ENCODE data around the gene NMT1.

The NMT1 gene

DNA sequence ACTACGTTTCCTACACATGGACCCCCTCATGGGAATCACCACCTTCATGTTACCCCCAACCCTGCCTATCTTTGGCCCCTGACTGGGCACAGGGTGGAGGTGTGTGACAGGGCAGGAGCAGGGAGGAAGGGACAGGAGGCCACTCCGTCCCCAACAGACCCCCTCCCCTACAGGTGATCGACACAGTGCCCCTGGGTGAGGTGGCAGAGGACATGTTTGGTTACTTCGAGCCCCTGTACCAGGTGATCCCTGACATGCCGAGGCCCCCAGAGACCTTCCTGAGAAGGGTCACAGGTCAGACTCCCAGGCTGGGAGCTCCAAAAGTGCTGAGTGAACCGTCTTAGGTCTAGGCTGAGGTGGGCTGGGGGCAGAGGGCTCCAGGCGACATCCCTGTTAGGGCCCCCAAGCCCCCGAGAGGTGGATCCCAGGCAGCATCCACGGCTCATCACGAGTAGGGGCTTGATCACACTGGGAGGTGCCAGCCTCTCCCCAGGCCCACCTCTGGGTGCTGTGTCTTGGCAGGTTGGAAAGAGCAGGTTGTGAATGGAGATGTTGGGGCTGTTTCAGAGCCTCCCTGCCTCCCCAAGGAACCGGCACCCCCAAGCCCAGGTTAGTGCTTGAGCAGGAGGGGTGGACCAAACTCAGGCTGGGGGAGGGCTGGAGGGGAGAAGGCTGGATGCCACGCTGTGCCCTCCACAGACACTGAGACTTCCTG, 75.9 kb downstream of the NMT1 start:
- TF ChIP-seq, protein P1, sequence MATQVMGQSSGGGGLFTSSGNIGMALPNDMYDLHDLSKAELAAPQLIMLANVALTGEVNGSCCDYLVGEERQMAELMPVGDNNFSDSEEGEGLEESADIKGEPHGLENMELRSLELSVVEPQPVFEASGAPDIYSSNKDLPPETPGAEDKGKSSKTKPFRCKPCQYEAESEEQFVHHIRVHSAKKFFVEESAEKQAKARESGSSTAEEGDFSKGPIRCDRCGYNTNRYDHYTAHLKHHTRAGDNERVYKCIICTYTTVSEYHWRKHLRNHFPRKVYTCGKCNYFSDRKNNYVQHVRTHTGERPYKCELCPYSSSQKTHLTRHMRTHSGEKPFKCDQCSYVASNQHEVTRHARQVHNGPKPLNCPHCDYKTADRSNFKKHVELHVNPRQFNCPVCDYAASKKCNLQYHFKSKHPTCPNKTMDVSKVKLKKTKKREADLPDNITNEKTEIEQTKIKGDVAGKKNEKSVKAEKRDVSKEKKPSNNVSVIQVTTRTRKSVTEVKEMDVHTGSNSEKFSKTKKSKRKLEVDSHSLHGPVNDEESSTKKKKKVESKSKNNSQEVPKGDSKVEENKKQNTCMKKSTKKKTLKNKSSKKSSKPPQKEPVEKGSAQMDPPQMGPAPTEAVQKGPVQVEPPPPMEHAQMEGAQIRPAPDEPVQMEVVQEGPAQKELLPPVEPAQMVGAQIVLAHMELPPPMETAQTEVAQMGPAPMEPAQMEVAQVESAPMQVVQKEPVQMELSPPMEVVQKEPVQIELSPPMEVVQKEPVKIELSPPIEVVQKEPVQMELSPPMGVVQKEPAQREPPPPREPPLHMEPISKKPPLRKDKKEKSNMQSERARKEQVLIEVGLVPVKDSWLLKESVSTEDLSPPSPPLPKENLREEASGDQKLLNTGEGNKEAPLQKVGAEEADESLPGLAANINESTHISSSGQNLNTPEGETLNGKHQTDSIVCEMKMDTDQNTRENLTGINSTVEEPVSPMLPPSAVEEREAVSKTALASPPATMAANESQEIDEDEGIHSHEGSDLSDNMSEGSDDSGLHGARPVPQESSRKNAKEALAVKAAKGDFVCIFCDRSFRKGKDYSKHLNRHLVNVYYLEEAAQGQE (IDR thresholded peaks at IDR 0.05; ENCODE audit: low read depth), result no peak
- TF ChIP-seq TCF12 (IDR thresholded peaks at IDR 0.05; ENCODE audit: low read depth) (no peak), TAF1 (IDR thresholded peaks at IDR 0.05; ENCODE audit: low read depth) (no peak)

DNA sequence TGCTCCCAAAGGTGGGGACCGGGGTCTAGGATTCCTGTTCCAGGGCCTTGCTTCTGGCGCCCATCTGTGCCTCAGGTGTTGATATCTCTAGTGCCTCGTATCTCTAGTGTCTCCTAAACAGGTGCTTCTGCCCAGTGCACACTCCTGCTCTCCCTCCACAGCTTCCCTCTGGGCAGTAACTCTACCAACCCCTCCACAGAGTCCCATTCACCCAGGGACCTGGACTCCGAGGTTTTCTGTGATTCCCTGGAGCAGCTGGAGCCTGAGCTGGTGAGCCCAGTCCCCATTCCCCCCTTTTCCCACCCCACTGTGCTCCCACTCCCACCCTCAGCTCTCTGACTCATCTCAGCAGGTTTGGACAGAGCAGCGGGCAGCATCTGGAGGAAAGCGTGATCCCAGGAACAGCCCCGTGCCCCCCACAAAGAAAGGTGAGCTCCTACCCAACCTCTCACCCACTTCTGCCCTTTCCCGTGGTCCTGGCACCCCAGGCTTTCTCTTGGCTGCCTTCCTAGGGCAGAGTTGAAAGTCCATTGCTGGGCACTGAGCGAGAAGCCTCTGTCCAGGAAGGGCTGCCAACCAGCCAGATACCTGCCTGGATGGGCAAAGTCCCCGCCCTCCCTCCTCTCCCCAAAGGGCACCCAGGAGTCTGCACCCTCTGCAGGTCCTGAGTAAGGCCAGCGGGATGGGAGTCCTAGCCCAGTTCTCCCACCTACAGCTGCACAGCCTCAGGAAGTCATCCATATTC, 76.6 kb downstream of the NMT1 start:
- TF ChIP-seq NFIC (IDR thresholded peaks at IDR 0.05), result no peak
- TF ChIP-seq, protein P2, sequence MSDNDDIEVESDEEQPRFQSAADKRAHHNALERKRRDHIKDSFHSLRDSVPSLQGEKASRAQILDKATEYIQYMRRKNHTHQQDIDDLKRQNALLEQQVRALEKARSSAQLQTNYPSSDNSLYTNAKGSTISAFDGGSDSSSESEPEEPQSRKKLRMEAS (IDR thresholded peaks at IDR 0.05), result no peak
- TF ChIP-seq RAD21 (IDR thresholded peaks at IDR 0.05; ENCODE audit: low read depth), result no peak
- TF ChIP-seq EGR1 (IDR thresholded peaks at IDR 0.05), result no peak
- no peak for TF ChIP-seq TAF1 (IDR thresholded peaks at IDR 0.05; ENCODE audit: low read depth)
- TF ChIP-seq CREB1 (IDR thresholded peaks at IDR 0.05; ENCODE audit: low read depth), result no peak

GRCh38 chr17:45138911-45139532, 77.9 kb downstream of the NMT1 start:
- no peak for TF ChIP-seq TEAD4 (IDR thresholded peaks at IDR 0.05)
- TF ChIP-seq TCF12 (IDR thresholded peaks at IDR 0.05; ENCODE audit: low read depth), result no peak

DNA sequence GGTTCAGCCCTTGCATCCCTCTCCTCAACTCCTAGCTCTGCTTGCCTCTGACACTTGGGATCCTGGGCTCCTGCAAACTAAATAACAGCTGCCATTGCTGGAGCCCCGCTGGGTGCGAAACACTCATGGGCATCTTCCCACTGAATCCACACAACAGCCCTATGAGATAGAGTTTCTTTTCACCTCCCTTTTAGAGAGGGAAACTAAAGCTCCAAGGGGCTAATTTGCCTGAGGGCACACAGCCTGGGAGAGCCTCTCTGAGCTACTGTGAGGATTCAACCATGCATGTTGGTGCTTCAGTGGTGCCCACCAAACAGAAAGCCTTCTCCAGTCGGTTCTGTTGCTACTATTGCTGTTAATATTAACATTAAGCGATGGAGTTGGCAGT, 78.4 kb downstream of the NMT1 start:
- TF ChIP-seq FOXM1 (IDR thresholded peaks at IDR 0.05; ENCODE audit: borderline replicate concordance, low read depth), result no peak
- no peak for TF ChIP-seq NFIC (IDR thresholded peaks at IDR 0.05)
- TF ChIP-seq TEAD4 (IDR thresholded peaks at IDR 0.05), result no peak
- no peak for TF ChIP-seq EGR1 (IDR thresholded peaks at IDR 0.05)
- no peak for TF ChIP-seq RAD21 (IDR thresholded peaks at IDR 0.05; ENCODE audit: low read depth)
- no peak for TF ChIP-seq TAF1 (IDR thresholded peaks at IDR 0.05; ENCODE audit: low read depth)
- no peak for TF ChIP-seq ZBTB7A (IDR thresholded peaks at IDR 0.05; ENCODE audit: low read depth)
- TF ChIP-seq, protein P2 (IDR thresholded peaks at IDR 0.05), result no peak
- no peak for TF ChIP-seq TCF12 (IDR thresholded peaks at IDR 0.05; ENCODE audit: low read depth)
- TF ChIP-seq EP300 (IDR thresholded peaks at IDR 0.05; ENCODE audit: borderline replicate concordance), result no peak
- TF ChIP-seq, protein P1 (IDR thresholded peaks at IDR 0.05; ENCODE audit: low read depth), result no peak
- TF ChIP-seq CREB1 (IDR thresholded peaks at IDR 0.05; ENCODE audit: low read depth), result no peak

DNA sequence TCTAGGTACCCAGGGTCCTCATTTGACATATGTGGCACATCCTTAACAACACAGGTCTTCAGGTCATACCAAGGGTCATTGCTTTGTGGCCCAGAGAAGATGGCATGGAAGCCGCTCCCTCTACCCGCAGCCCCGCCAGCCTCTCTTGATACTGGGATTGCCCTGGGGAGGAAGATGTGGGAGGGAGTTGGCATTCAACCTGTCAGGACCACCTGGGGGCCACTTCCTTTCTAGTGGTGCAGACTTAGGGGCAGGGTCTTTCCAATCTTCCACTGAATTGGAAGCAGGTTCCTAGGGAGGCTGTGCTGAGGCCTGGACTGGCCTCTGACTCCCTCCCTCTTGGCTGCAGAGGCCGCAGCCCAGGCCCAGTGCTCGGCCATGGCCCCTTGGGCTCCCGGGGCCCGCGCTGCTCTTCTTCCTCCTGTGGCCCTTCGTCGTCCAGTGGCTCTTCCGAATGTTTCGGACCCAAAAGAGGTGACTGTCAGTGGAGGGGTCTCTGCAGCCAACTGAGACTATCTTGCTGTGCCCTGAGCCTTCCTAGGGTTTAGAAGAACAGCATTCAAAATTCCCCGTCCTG, 82.1 kb downstream of the NMT1 start:
- TF ChIP-seq TAF1 (IDR thresholded peaks at IDR 0.05; ENCODE audit: low read depth) (no peak), NFIC (IDR thresholded peaks at IDR 0.05) (no peak), RAD21 (IDR thresholded peaks at IDR 0.05; ENCODE audit: low read depth) (no peak), EGR1 (IDR thresholded peaks at IDR 0.05) (no peak), ZBTB7A (IDR thresholded peaks at IDR 0.05; ENCODE audit: low read depth) (no peak), CEBPB (IDR thresholded peaks at IDR 0.05) (no peak), YY1 (IDR thresholded peaks at IDR 0.05; ENCODE audit: low read depth) (no peak), TEAD4 (IDR thresholded peaks at IDR 0.05) (no peak)
- TF ChIP-seq, protein P3, sequence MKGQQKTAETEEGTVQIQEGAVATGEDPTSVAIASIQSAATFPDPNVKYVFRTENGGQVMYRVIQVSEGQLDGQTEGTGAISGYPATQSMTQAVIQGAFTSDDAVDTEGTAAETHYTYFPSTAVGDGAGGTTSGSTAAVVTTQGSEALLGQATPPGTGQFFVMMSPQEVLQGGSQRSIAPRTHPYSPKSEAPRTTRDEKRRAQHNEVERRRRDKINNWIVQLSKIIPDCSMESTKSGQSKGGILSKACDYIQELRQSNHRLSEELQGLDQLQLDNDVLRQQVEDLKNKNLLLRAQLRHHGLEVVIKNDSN (IDR thresholded peaks at IDR 0.05), result no peak

DNA sequence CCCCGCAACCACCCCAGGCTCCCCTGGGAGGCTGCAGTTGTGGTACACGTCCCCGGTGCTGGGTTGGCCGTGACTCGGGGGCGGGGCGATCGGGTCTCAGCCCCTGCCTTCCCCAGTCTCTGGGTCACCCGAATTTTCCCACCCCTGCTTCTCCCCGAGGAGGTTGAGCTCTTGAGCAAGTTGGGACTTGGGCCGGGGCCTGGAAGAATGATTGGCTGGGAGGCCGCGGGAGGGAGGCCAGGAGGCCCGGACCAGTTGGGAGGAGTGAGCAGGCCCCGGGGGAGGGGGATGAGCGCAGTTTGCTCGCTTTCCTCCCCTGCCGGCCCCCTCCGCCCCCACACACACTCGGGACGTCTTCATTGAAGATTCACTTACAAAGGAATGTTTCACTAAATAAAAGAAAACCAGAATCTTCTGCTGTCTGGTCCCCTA, 82.7 kb downstream of the NMT1 start:
- no peak for TF ChIP-seq ZBTB7A (IDR thresholded peaks at IDR 0.05; ENCODE audit: low read depth)
- no peak for TF ChIP-seq TAF1 (IDR thresholded peaks at IDR 0.05; ENCODE audit: low read depth)
- TF ChIP-seq, protein P3 (IDR thresholded peaks at IDR 0.05), result no peak
- no peak for TF ChIP-seq CREB1 (IDR thresholded peaks at IDR 0.05; ENCODE audit: low read depth)
- no peak for TF ChIP-seq EP300 (IDR thresholded peaks at IDR 0.05; ENCODE audit: borderline replicate concordance)
